GM18907 (cell line): Measurements from ENCODE around the gene NOSTRIN.
"Not testable (repeated sequence)": the region's sequence is repeated elsewhere in the genome, so short reads cannot be mapped to it uniquely, and the experiment has no call there.

Source experiments
- ATAC-seq: cut with Tn5 transposase; IDR thresholded peaks from one replicate; pipeline ENCODE4 v1.9.1; 2021; ENCODE audit warnings: mild to moderate bottlenecking, moderate library complexity; ENCODE audit not compliant: unreplicated experiment

Gene NOSTRIN

GRCh38 chr2:168867164-168867563 lies 64.7 kb downstream of the NOSTRIN start:
- not testable (repeated sequence) for ATAC-seq

GRCh38 chr2:168870369-168870768 lies 67.9 kb downstream of the NOSTRIN start:
- not testable (repeated sequence) for ATAC-seq

GRCh38 chr2:168870824-168871223 lies 68.4 kb downstream of the NOSTRIN start:
- not testable (repeated sequence) for ATAC-seq

GRCh38 chr2:168874368-168875054 lies 72.1 kb downstream of the NOSTRIN start:
- no peak for ATAC-seq

- not testable (repeated sequence) for ATAC-seq
Measured at GRCh38 chr2:168882163-168882562, 79.7 kb downstream of the NOSTRIN start.

- ATAC-seq = no peak
Measured at GRCh38 chr2:168884975-168885374, 82.5 kb downstream of the NOSTRIN start.

GRCh38 chr2:168889635-168890005 lies 87.2 kb downstream of the NOSTRIN start:
- peak; percentile 5 for ATAC-seq

GRCh38 chr2:168890006-168890782 lies 87.8 kb downstream of the NOSTRIN start, which contains the start of gene SPC25:
SPC25 (minus strand) TSS chr2:168890430; CDS start chr2:168889519, 911 bp downstream.
- ATAC-seq = peak; percentile 100

GRCh38 chr2:168892327-168892726 lies 89.9 kb downstream of the NOSTRIN start:
- no peak for ATAC-seq

GRCh38 chr2:168894101-168894500 lies 91.7 kb downstream of the NOSTRIN start:
- ATAC-seq = no peak

GRCh38 chr2:168894720-168895119 lies 92.3 kb downstream of the NOSTRIN start:
- ATAC-seq = no peak

- ATAC-seq = no peak
Measured at GRCh38 chr2:168895771-168896170, 93.3 kb downstream of the NOSTRIN start.

- ATAC-seq = no peak
Measured at GRCh38 chr2:168896783-168897182, 94.3 kb downstream of the NOSTRIN start.

- no peak for ATAC-seq
Measured at GRCh38 chr2:168897449-168897848, 95.0 kb downstream of the NOSTRIN start.

- no peak for ATAC-seq
Measured at GRCh38 chr2:168901003-168901402, 98.6 kb downstream of the NOSTRIN start, which contains the start of gene G6PC2. G6PC2 (plus strand) TSS chr2:168901291; CDS start chr2:168901332, 41 bp downstream.

- ATAC-seq = no peak
Measured at GRCh38 chr2:168903888-168904287, 101.5 kb downstream of the NOSTRIN start.

- ATAC-seq = no peak
Measured at GRCh38 chr2:168904358-168904757, 101.9 kb downstream of the NOSTRIN start.

GRCh38 chr2:168907940-168908662 lies 105.7 kb downstream of the NOSTRIN start:
- ATAC-seq = no peak

- no peak for ATAC-seq
Measured at GRCh38 chr2:168910330-168910729, 107.9 kb downstream of the NOSTRIN start.

GRCh38 chr2:168912466-168912865 lies 110.0 kb downstream of the NOSTRIN start:
- no peak for ATAC-seq

- ATAC-seq = no peak
Measured at GRCh38 chr2:168912901-168913369, 110.5 kb downstream of the NOSTRIN start.
